Right ventricle myocardium inferior (tissue), 1 donor: ENCODE measurements around the gene CCDC169. TPM values are rescaled to one million over a fixed set of nuclear protein-coding genes. Genes with fewer than 3 reads are reported as not detected.
"Not testable (repeated sequence)": the region's sequence is repeated elsewhere in the genome, so short reads cannot be mapped to it uniquely, and the experiment has no call there.

ENCODE experiments used
- ATAC-seq: fragments of 200-7000 bp; cut with Tn5 transposase; one replicate; pipeline ENCODE4 v1.9.1; 2020; ENCODE audit warnings: mild to moderate bottlenecking, moderate library complexity
- DNase-seq: peaks from one replicate; pipeline ENCODE4 v3.0.0; 2021; ENCODE audit errors: missing footprints
- intact Hi-C: fragments of 100-400 bp; cut with DNase I; formaldehyde crosslinking; loops from one replicate; pipeline ENCODE4 v1.11.0; 2022
- long read RNA-seq: library from polyadenylated mRNA; unstranded; transcript quantifications from one replicate; pipeline ENCODE4 v2.0.0, GENCODE V29; 2021
- total RNA-seq: library from RNA; stranded (reverse); fragmentation: NEBNext Ultra II Directional; extraction: Animal tissue kit (Norgen Biotek cat#: 25700); gene quantifications from one replicate; pipeline ENCODE4 v1.2.1, GENCODE V29; 2021
- donor health status: DM: no; HTN: yes; CAD: no; lungs with severe emphysema.

The CCDC169 gene
- total RNA-seq, result not detected
- long read RNA-seq, result 0 reads

GRCh38 chr13:36297366-36298338 lies at the start of gene CCDC169:
Gene CCDC169 (minus strand): TSS chr13:36297814. CDS start chr13:36297719, 95 bp downstream.
- ATAC-seq, result peak; percentile 86
- intact Hi-C loops, result no loop called here
- peak; percentile 89 for DNase-seq

GRCh38 chr13:36346222-36347083 lies 48.8 kb upstream of the CCDC169 start, which contains the start of gene SPART:
Gene SPART (minus strand): TSS chr13:36346394. CDS start chr13:36335830, 10,564 bp downstream.
- ATAC-seq (peak; percentile 95), DNase-seq (peak; percentile 96)
- intact Hi-C loops, result no loop called here

GRCh38 chr13:36345438-36346221 lies 48.0 kb upstream of the CCDC169 start:
- DNase-seq, result peak; percentile 68
- ATAC-seq, result peak; percentile 61
- intact Hi-C loops, result no loop called here

DNA sequence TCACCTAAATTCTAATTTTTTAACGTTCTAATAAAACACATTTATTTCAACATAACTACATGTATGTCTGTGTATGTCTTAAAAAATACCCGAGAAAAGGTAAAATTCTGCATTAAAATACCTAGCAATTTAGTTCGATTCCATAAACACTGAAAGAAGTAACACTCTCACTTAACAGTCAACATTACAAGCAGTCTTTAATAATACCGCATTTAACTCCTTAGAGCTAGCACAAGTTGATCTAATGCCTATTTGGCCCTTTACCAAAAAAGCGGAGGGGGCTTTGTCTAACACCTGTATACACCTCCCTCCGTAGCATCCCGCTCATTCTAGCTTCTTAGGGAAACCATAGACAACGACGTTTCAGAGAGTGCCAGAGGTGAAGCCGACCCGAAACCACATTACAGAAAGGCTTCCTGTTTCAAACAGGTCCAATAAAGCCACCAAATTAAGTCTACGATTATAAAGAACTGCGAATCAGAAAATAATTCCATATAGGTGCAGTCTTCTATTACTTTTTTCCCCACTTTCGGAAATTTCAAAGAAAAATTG lies 47.3 kb upstream of the CCDC169 start:
- ATAC-seq, result no peak
- DNase-seq, result no peak
- intact Hi-C loops, result no loop called here

DNA sequence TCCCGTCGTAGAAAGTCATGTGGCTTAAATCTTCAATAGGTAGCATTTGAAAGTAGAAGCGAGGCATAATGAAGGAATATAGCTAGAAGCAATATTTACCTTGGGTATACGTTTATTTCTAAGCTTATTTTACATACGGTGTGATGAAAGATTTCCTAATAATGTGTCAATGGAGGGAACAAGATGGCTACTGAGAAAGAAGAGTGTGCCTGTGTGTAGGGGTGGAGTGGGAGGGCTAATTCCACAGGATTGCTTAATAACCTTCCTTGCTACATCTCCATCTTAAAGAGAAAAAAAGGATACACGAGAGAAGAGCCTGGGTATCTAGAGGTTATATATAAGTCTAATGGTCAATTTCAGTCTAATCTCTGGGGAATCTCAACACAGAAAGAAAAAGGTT lies 46.6 kb upstream of the CCDC169 start:
- ATAC-seq (no peak), DNase-seq (no peak)
- intact Hi-C loops, result no loop called here

DNA sequence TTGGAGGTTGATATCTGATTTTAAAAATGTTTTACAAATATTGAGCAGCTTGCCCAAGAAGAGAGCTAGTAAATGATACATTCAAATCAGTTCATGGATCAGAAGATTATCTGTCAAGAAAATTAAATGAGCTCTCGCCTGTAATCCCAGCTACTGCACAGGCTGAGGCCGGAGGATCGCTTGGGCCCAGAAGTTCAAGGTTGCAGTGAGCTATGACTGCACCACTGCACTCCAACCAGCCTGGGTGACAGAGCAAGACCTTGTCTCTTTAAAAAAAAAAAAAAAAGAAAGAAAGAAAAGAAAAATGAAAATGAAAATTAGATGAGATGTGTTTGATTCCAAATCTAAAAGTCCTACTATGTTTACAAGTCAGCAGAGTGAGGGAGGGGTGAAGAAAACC lies 46.2 kb upstream of the CCDC169 start:
- DNase-seq (no peak), ATAC-seq (no peak)
- intact Hi-C loops, result no loop called here

GRCh38 chr13:36342715-36343114 lies 45.1 kb upstream of the CCDC169 start:
- intact Hi-C loops, result no loop called here
- no peak for ATAC-seq
- DNase-seq, result no peak

DNA sequence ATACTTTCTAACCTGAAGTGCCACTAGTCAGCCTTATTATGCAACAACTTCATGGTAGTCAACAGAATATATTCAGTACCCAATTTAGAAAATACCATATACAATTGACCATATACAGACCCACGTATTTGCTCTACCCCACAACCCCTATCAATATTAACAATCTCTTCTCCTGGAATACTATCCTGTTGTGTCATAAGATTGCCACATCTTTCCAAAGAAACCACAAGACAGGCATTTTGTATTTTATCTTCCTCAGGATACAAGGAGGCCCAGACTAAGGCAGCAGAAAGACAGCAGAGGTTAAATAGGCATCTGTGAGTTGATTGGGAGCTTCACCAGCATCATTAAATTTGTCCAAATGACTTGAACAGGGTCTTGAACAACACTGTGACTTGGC lies 44.1 kb upstream of the CCDC169 start:
- ATAC-seq (no peak), DNase-seq (no peak)
- intact Hi-C loops, result no loop called here

- no peak for DNase-seq
- ATAC-seq, result no peak
- intact Hi-C loops, result no loop called here
Measured at GRCh38 chr13:36339600-36340155, 42.1 kb upstream of the CCDC169 start.

DNA sequence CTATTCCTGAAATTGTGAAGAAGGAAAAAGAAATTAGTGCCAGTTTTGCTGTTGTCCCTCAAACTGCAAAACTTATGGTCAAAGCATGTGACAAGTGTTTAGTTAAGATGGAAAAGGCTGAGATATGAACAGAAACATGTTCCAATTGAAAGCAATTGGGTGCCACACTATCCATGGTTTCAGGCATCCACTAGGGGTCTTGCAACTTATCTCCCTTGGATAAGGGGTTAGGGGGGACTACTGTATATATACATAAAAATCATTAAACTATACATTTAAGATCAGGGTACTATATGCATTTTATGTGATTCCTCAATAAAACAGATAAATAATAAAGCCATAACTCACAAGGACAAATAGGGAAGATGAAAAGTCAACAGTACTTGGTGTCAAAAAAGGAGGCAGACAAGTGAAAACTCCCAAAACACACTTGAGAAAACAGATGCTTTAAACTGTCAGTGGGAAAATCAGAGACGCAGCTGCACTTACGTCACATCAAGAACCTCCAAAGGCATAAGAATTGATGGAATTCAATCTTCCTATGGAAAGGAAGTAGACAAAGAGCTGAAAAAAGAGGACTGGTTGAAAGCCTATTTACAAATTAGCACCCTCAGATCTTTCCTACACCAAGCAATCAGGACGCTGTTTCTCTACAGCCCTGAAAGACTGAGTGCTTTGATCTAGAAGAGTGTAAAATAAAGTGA lies 40.5 kb upstream of the CCDC169 start:
- DNase-seq, result no peak
- intact Hi-C loops, result no loop called here
- no peak for ATAC-seq

- ATAC-seq, result no peak
- intact Hi-C loops, result no loop called here
- no peak for DNase-seq
Measured at GRCh38 chr13:36332986-36333385, 35.4 kb upstream of the CCDC169 start.

DNA sequence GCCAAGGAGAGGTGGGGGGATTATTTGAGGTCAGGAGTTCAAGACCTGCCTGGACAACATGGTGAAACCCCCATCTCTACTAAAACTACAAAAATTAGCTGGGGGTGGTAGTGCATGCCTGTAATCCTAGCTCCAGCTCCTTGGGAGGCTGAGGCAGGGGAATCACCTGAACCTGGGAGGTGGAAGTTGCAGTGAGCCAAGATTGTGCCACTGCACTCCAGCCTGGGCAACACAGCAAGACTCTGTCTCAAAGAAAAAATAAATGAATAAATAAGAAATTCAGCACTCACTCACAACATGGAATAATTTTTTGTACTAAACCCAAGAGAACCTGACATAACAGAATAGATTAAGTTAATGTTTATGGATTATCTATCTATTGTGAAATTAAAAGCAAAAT lies 34.6 kb upstream of the CCDC169 start:
- DNase-seq, intact Hi-C loops, ATAC-seq: not testable (repeated sequence)

DNA sequence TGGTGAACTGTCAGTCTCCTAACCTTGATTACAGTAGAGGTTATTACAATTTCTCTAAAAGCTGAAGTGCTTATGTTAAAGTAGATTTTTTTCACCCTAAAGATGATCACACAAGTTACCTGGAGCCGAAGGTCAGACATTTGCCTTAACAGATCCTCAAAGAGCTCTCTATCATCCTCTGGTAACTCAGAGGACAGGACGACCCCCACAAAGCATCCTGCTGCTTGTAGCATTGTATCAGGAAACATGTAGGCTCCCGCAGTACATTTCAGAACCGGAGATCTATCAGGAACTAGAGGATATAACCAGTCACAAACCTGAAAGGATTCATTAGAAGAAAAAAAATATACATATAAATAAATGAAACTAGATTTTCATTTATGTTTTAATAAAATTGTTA lies 33.7 kb upstream of the CCDC169 start:
- ATAC-seq, result no peak
- no peak for DNase-seq
- intact Hi-C loops, result no loop called here

DNA sequence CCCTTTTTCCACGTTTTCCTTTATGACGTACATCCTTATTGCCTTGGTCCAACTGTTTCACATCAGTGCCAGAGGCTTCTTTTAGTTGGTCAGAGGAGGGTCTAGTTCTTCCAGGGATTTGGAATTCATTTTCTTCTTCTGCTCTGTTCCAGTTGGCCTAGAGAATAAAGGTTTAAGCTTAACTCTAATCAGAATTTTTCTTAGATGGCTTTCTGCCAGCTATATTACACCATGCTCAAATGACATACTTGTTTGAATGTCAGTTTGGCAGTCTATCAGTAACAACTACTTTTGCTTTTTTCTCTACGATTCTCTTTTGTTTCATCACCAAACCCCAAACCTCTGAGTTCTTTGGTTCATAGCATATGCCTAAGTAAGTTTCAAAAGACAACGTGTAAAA lies 31.7 kb upstream of the CCDC169 start:
- DNase-seq (no peak), ATAC-seq (peak; percentile 34)
- intact Hi-C loops, result no loop called here

DNA sequence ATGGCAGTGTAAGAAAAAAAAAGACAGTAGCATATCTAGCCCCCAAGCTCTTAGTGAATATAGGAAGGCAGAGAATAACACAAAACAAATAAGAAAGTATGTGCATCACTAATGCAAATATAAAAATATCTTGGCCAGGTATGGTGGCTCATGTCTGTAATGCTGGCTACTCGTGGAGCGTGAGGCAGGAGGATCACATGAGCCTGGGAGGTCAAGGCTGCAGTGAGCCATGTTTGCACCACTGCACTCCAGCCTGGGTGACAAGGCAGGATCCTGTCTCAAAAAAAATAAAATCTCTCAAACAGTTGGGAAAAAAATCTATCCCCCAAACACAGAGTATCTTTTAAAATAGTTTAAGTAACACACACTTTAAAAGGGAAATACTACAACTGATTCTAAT lies 31.2 kb upstream of the CCDC169 start:
- DNase-seq (no peak), ATAC-seq (no peak)
- intact Hi-C loops, result no loop called here

DNA sequence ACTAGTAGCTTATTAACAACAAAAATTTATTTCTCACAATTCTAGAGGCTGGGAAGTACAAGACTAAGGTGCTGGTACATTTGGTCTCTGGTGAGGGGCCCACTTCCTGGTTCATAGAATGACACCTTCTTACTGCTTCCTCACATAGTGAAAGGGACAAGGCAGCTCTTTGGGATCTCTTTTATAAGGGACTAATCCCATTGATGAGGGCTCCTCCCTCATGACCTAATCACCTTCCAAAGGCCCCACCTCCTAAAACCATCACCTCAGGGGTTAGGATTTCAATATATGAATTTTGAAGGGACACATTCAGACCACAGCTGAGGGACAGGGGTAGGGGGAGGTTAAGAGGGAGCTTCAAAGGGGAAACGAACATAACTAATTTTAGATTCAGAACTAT lies 28.3 kb upstream of the CCDC169 start:
- no peak for ATAC-seq
- DNase-seq, result no peak
- intact Hi-C loops, result no loop called here

- intact Hi-C loops, DNase-seq: not testable (repeated sequence)
Measured at GRCh38 chr13:36324881-36325280, 27.3 kb upstream of the CCDC169 start.

More at GRCh38 chr13:36324881-36325280, 27.3 kb upstream of the CCDC169 start:
- ATAC-seq, result not testable (repeated sequence)
